HG03442 (cell line): Measurements from ENCODE around the gene TMTC2.
"Not testable (repeated sequence)": the region's sequence is repeated elsewhere in the genome, so short reads cannot be mapped to it uniquely, and the experiment has no call there.

ENCODE experiments used
- ATAC-seq: cut with Tn5 transposase; IDR thresholded peaks from one replicate; pipeline ENCODE4 v1.9.1; 2021; ENCODE audit warnings: mild to moderate bottlenecking, moderate library complexity; ENCODE audit not compliant: unreplicated experiment

TMTC2 gene

GRCh38 chr12:82783435-82783834, 96.7 kb downstream of the TMTC2 start:
- no peak for ATAC-seq

- no peak for ATAC-seq
These were observed 100.3 kb downstream of the TMTC2 start for GRCh38 chr12:82787016-82787415.

GRCh38 chr12:82788594-82788993, 101.9 kb downstream of the TMTC2 start:
- ATAC-seq: no peak

DNA sequence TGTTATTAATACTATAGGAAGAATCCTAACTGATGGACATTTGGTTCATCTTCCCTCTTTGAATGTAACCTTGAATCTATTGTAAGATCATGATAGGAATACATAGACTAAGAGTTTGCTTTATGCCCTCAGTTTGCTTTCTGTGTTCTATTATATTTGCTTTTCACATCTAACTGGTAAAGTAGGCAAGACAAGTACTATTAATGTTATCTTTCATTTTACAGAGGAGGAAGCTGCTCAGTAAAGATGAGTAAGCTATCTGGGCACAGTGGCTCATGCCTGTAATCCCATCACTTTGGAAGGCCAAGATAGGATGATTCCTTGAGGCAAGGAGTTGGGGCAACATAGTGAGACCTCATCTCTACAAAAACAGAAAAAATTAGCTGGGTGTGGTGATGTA, 103.0 kb downstream of the TMTC2 start:
- no peak for ATAC-seq

GRCh38 chr12:82793751-82794281, 107.1 kb downstream of the TMTC2 start:
- no peak for ATAC-seq

GRCh38 chr12:82797480-82797879, 110.8 kb downstream of the TMTC2 start:
- no peak for ATAC-seq

DNA sequence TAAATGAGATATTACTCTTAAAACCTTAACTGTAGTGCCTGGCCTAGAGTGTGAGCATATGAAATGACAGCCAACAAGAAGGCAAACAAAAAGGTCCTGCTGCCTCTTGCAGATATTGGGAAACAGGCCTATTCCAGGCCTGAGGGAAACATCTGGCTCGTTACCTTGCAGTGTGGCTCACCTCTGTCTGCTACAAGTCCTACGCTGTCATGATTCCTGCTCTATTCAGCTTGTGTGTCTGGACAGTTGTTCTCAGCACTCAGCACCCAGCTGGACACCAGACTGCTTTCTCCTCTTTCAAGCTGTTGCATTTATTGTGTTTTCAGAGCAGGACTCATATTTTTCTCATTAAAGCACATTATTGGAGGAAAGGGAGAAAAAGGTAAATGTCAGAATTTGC, 113.5 kb downstream of the TMTC2 start:
- no peak for ATAC-seq

DNA sequence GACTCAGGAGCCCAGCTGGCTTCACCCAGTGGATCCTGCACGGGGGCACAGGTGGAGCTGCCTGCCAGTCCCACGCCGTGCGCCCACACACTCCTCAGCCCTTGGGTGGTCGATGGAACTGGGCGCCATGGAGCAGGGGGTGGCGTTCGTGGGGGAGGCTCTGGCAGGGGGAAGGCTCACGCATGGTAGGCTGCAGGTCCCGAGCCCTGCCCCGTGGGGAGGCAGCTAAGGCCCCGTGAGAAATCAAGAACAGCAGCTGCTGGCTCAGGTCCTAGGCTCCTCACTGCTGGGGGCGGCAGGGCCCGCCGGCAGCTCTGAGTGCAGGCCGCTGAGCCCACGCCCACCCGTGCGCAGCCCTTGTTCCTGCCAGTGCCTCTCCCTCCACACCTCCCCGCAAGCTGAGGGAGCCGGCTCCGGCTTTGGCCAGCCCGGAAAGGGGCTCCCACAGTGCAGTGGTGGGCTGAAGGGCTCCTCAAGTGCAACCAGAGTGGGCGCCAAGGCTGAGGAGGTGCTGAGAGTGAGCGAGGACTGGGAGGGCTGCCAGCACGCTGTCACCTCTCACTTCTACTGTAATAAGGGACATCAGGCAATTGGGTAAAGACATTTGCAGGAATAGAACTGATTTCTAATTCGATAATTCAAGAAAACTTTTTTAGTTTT, 115.4 kb downstream of the TMTC2 start:
- ATAC-seq: no peak

DNA sequence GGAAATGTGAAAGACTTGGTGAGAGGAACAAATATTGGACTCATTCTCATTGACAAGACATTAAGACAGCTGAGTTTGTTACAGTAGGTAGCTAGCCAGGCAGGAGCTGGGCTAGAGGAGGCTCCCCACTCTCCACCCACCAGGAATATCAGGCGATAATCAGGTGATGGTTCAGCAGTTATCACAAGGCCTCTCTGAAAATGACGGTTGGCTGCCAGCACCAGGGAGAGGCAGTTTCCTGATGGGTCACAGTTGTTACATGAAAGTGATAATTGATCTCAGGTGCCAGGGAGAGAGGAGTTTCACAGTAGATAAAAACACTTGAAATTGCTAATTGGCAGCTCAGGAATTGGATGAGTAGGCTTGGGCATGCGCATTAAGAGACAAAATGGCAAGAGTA, 116.5 kb downstream of the TMTC2 start:
- no peak for ATAC-seq

GRCh38 chr12:82804601-82805000, 117.9 kb downstream of the TMTC2 start:
- ATAC-seq: no peak

- not testable (repeated sequence) for ATAC-seq
These were observed 118.3 kb downstream of the TMTC2 start for GRCh38 chr12:82805004-82805403.

DNA sequence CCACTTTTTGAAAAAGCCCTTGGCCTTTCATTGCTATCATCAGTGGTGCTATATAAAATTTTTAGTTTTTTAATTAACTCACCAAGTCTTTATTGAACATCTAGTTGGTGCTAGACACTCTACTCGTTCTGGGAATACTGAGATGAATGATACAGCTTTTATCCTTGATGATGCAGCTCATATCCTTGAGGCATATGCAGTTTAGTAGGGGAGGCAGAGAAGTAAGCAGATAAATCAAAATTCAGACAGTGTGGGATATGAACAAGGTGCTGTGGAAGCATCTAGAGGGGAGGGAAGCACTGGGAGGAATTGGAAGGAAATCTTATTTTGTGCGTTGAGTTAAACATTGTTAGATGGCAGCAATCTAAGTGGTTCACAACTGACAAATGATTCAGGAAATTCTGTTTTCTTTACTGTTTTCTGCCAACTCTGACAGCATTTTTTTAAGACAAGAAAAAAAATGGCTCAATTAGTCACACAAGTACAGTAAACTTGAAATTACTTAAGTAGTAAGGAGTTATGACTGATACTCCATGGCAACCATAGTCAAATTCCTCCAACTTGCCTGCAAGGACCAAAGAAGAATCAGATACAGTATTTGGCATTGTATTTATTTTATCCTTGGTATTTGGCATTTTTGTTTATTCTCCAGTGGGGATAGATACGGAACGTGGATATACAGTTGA, 119.2 kb downstream of the TMTC2 start:
- ATAC-seq: no peak

GRCh38 chr12:82807132-82807737, 120.5 kb downstream of the TMTC2 start:
- no peak for ATAC-seq

DNA sequence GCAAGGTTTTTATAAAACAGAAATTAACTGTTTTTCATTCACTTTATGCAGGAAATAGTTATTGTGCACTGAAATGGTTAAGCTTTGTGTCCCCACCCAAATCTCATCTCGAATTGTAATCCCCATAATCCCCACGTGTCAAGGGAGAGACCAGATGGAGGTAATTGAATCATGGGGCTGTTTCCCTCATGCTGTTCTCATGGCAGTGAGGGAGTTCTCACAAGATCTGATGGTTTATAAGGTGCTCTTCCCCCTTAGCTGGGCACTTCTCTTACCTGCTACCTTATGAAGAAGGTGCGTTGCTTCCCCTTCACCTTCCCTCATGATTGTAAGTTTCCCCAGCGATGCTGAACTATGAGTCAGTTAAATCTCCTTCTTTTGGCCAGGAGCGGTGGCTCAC, 123.9 kb downstream of the TMTC2 start:
- no peak for ATAC-seq

DNA sequence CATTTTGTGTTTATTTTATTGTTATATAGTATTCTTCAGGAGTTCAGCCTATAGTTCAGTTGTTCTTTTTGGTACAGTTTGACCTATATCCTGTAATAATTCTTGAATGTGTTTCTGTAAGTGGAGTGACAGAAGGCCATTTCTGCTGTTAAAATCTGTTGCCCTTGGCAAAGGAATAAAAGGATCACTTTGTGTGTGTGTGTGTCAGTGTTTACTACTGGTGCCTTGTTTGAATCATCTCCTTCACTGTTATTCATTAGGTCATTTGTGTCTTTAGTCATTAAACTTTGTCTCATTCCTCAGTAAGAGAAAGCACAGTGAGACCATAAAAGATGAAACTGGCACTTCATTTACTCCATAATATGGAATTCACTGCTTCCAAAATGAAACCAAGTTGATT, 130.7 kb downstream of the TMTC2 start:
- no peak for ATAC-seq

GRCh38 chr12:82818271-82819035, 131.7 kb downstream of the TMTC2 start:
- ATAC-seq: no peak

DNA sequence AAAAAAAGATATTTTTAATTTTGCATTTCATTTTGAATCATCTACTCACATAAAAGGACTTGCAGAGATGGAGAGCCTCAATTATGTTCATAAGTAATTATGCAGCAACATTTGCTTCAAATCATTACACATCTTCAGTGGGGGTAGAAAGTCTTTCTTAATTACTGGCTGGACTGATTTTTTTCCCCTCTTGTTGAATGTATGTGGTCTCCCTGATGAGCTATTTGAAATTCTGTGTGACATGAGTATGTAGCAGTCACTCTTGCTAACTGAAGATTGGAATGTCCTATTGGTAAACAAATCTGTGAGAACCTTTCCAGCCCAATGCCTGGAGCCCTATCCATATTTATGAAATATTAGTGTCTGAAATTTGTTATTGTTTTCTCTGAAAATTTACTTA, 139.8 kb downstream of the TMTC2 start:
- ATAC-seq: no peak

- ATAC-seq: no peak
These were observed 145.4 kb downstream of the TMTC2 start for GRCh38 chr12:82832096-82832495.

DNA sequence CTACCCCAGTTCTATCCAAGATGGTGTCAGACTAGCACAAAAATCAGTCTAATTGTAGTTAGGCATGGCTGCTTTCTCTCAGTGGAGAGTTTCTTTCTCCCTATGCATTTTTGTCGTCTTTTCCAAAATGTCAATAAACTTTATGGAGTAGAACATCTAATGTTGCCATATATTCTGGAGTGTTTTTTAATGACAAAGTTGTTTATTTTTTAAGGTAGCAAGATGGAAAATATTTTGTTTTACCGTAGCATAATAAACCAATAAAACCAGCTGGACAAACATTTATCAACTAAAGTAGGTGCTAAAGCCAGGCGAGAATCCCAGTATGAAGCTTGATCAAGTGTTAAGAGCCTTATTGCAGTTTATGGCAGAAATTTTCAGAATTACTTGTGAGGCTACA, 146.3 kb downstream of the TMTC2 start:
- ATAC-seq: no peak

- no peak for ATAC-seq
These were observed 146.8 kb downstream of the TMTC2 start for GRCh38 chr12:82833481-82833880.

DNA sequence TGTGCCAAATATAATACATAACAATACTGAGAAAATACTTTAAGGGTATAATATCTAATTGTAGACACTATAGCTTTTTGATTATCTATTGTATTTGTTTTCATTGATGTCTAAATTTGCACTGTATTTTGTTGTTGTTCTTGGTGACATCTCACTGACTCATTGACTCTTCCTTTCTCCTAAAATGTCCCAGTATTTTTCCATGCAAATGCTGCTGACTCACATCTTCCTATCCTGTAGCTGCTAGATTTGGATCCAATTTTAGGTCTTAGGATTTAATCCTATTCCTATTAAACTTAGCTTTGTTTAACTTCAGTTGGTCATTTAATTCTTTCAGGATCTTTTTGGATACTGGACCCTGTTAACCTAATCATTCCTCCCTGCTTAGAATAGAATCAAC, 148.5 kb downstream of the TMTC2 start:
- ATAC-seq: no peak
